IMR-90 (cell line): ENCODE results near the gene IL22RA1. TPM values are rescaled to one million over a fixed set of nuclear protein-coding genes. Genes with fewer than 3 reads are reported as not detected.

Source experiments
- ATAC-seq: fragments of 200-7000 bp; cut with Tn5 transposase; 2 replicates; pipeline ENCODE4 v1.9.1; 2020; ENCODE audit warnings: low read depth, mild to moderate bottlenecking, moderate library complexity
- BruUV-seq: library from RNA; stranded (reverse); fragments of 400-500 nt; replicated peaks from 2 replicates; lab custom pipeline; 2021; lab: Mats Ljungman, UMichigan
- CTCF ChIA-PET: fragments of 300-600 bp; formaldehyde crosslinking; extraction: SDS; loops from one replicate; lab custom pipeline; 2021; ENCODE audit warnings: antibody characterized with exemption; lab: Yijun Ruan, JAX
- POLR2A ChIA-PET: fragments of 300-600 bp; sonication (Branson Sonifier 250); formaldehyde crosslinking; loops from one replicate; lab custom pipeline; 2022; ENCODE audit warnings: antibody characterized with exemption; ENCODE audit not compliant: unreplicated experiment; lab: Charles Lee
- DNase-seq: peaks from one replicate; pipeline ENCODE4 v3.0.0; 2013
- H2AFZ ChIP-seq: replicated peaks from 2 replicates; pipeline ENCODE3; 2013; ENCODE audit warnings: low read length, mild to moderate bottlenecking; ENCODE audit not compliant: poor library complexity
- H2AK5ac ChIP-seq: 2 replicates; pipeline ENCODE4 v1.6.1; 2013; ENCODE audit warnings: low read depth, low read length, inconsistent platforms
- H2AK9ac ChIP-seq: replicated peaks from 2 replicates; pipeline ENCODE3; 2013; ENCODE audit warnings: mild to moderate bottlenecking, low read depth, low read length, moderate library complexity; ENCODE audit not compliant: poor library complexity
- H2BK120ac ChIP-seq: 2 replicates; pipeline ENCODE4 v1.6.1; 2013; ENCODE audit warnings: low read depth, low read length, inconsistent platforms
- H2BK15ac ChIP-seq: 3 replicates; pipeline ENCODE4 v1.6.1; 2013; ENCODE audit warnings: low read depth, low read length, inconsistent platforms
- H2BK20ac ChIP-seq: 2 replicates; pipeline ENCODE4 v1.6.1; 2013; ENCODE audit warnings: low read depth, mild to moderate bottlenecking, inconsistent platforms, low read length, moderate library complexity
- H2BK5ac ChIP-seq: 2 replicates; pipeline ENCODE4 v1.6.1; 2013; ENCODE audit warnings: mild to moderate bottlenecking, low read depth, low read length, inconsistent platforms; ENCODE audit not compliant: poor library complexity, severe bottlenecking
- H3K14ac ChIP-seq: replicated peaks from 2 replicates; pipeline ENCODE4 v1.6.1; 2013; ENCODE audit warnings: low read depth, low read length, inconsistent platforms
- H3K18ac ChIP-seq: 2 replicates; pipeline ENCODE4 v1.6.1; 2013; ENCODE audit warnings: low read depth, low read length, control low read depth
- H3K23ac ChIP-seq: 2 replicates; pipeline ENCODE4 v1.6.1; 2013; ENCODE audit warnings: low read depth, low read length, inconsistent platforms
- H3K27ac ChIP-seq: 2 replicates; pipeline ENCODE4 v1.5.1; 2013; ENCODE audit warnings: mild to moderate bottlenecking, control low read depth, low read length; ENCODE audit not compliant: insufficient read depth
- H3K27me3 ChIP-seq: 2 replicates; pipeline ENCODE4 v1.6.1; 2013; ENCODE audit warnings: low read length; ENCODE audit not compliant: control insufficient read depth, insufficient read depth
- H3K36me3 ChIP-seq: 2 replicates; pipeline ENCODE4 v1.6.1; 2013; ENCODE audit warnings: low read length, mixed read lengths; ENCODE audit not compliant: control insufficient read depth, insufficient read depth
- H3K4ac ChIP-seq: 2 replicates; pipeline ENCODE4 v1.6.1; 2013; ENCODE audit warnings: low read depth, low read length, inconsistent platforms
- H3K4me1 ChIP-seq: 2 replicates; pipeline ENCODE4 v1.6.1; 2013; ENCODE audit warnings: low read length, mixed read lengths; ENCODE audit not compliant: control insufficient read depth, insufficient read depth
- H3K4me2 ChIP-seq: 2 replicates; pipeline ENCODE4 v1.6.1; 2013; ENCODE audit warnings: low read depth, mild to moderate bottlenecking, control low read depth, low read length, moderate library complexity
- H3K4me3 ChIP-seq: 2 replicates; pipeline ENCODE4 v1.5.1; 2013; ENCODE audit warnings: low read depth, mild to moderate bottlenecking, control low read depth, low read length, moderate library complexity; ENCODE audit not compliant: insufficient read depth
- H3K56ac ChIP-seq: 2 replicates; pipeline ENCODE4 v1.6.1; 2013; ENCODE audit warnings: low read length, inconsistent platforms; ENCODE audit not compliant: insufficient read depth; ENCODE audit errors: extremely low read depth
- H3K79me1 ChIP-seq, 2 experiments: 2 replicates each; pipeline ENCODE4 v1.6.1; 2013; ENCODE audit warnings: low read length in 2 of 2, inconsistent platforms in 1 of 2, low read depth in 1 of 2
- H3K9ac ChIP-seq: 2 replicates; pipeline ENCODE4 v1.6.1; 2013; ENCODE audit warnings: low read depth, low read length, control low read depth
- H3K9me1 ChIP-seq: 2 replicates; pipeline ENCODE4 v1.6.1; 2013; ENCODE audit warnings: low read length, inconsistent platforms; ENCODE audit not compliant: insufficient read depth
- H3K9me3 ChIP-seq: 2 replicates; pipeline ENCODE4 v1.6.1; 2013; ENCODE audit warnings: low read length; ENCODE audit not compliant: control insufficient read depth, insufficient read depth
- H4K20me1 ChIP-seq: 2 replicates; pipeline ENCODE4 v1.6.1; 2013; ENCODE audit warnings: low read length, inconsistent platforms; ENCODE audit not compliant: insufficient read depth
- H4K5ac ChIP-seq: 2 replicates; pipeline ENCODE4 v1.6.1; 2013; ENCODE audit warnings: mild to moderate bottlenecking, low read depth, low read length, control low read depth
- H4K8ac ChIP-seq, 2 experiments: 2 replicates each; pipeline ENCODE4 v1.6.1; 2013; ENCODE audit warnings: low read depth in 2 of 2, low read length in 2 of 2, control low read depth in 1 of 2, inconsistent platforms in 1 of 2
- H4K91ac ChIP-seq: 2 replicates; pipeline ENCODE4 v1.6.1; 2013; ENCODE audit warnings: low read depth, low read length, inconsistent platforms; ENCODE audit not compliant: insufficient read depth
- CEBPB ChIP-seq: IDR thresholded peaks from 2 replicates; pipeline ENCODE4 v1.6.1; 2012; ENCODE audit warnings: low read depth, low read length, improper control_type of control experiment
- MXI1 ChIP-seq: IDR thresholded peaks from 2 replicates; pipeline ENCODE4 v1.6.1; 2012; ENCODE audit warnings: low read depth, mild to moderate bottlenecking, low read length, moderate library complexity, borderline replicate concordance
- NFE2L2 ChIP-seq: fragments of 150-350 bp; IDR thresholded peaks from 2 replicates; pipeline ENCODE4 v1.6.1; 2016; ENCODE audit warnings: low read depth, mild to moderate bottlenecking, low read length
- RAD21 ChIP-seq: IDR thresholded peaks from 2 replicates; pipeline ENCODE4 v1.6.1; 2012; ENCODE audit warnings: low read length, improper control_type of control experiment
- WGBS, 2 experiments: methylation state at CpG; one replicate each; pipeline versions ENCODE4 v1.1.5 to v1.1.7; 2013; ENCODE audit warnings: missing lambda C conversion rate in 2 of 2; ENCODE audit not compliant: insufficient read length in 1 of 2; ENCODE audit errors: extremely low coverage in 2 of 2; 5-methylcytosine and 5-hydroxymethylcytosine counted together
- dilution Hi-C: fragments of 300-500 bp; cut with HindIII; formaldehyde crosslinking; loops from one replicate; pipeline ENCODE4 v1.14.3; 2018; ENCODE audit warnings: low sequenced_read_pairs; ENCODE audit not compliant: unreplicated experiment
- in situ Hi-C: fragments of 300-500 bp; cut with MboI; formaldehyde crosslinking; loops from 3 replicates; pipeline ENCODE4 v1.14.3; 2019; ENCODE audit warnings: low sequenced_read_pairs, inconsistent platforms, mixed read lengths
- intact Hi-C: fragments of 100-400 bp; cut with micrococcal nuclease; formaldehyde crosslinking; loops from 2 replicates; pipeline ENCODE4 v1.10.0; 2022
- polyA plus RNA-seq, 3 experiments: library from polyadenylated mRNA; depleted of rRNA; stranded (reverse); fragments of >200 nt; gene quantifications; 2 replicates each; pipeline ENCODE4 v1.2.3, GENCODE V29; 2012; ENCODE audit warnings: low replicate concordance in 1 of 3
- total RNA-seq: library from RNA; depleted of rRNA; stranded (reverse); fragments of >200 nt; gene quantifications from 2 replicates; pipeline ENCODE4 v1.2.3, GENCODE V29; 2012

Gene IL22RA1
- total and polyA plus RNA-seq, 2 of the 4 experiments (the other 2 are of a cell fraction): not detected

DNA sequence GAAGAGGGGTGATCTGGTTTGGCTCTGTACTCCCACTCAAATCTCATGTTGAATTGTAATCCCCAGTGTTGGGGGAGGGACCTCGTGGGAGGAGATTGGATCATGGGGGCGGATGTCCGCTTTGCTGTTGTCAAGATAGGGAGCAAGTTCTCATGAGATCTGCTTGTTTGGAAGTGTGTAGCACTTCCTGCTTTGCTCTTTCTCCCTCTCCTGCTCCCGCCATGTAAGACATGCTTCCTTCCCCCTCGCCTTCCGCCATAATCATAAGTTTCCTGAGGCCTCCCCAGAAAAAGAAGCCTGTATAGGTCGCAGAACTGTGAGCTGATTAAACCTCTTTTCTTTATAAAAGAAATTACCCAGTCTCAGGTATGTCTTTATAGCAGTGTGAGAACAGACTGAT, 58.9 kb downstream of the IL22RA1 start:
- H3K27me3 ChIP-seq: peaks cover 67% of the 10 kb centered on the region
- no peaks in the 10 kb centered on the region; the same call in 1 of the 2 replicates for H4K20me1 ChIP-seq
- BruUV-seq: no TSS peak
- H3K4ac ChIP-seq: no peak overlapping the region
- dilution Hi-C loops: no loop called here
- no peak overlapping the region for H3K18ac ChIP-seq
- no peak overlapping the region for H3K9ac ChIP-seq
- DNase-seq: no peak
- intact Hi-C loops: loop anchor here (10.0 kb wide), 1 partner anchor 51 kb away; no protein-coding TSS in a partner anchor
- H4K91ac ChIP-seq: no peak overlapping the region
- H3K4me1 ChIP-seq: no peaks in the 10 kb centered on the region
- H2BK5ac ChIP-seq: no peak overlapping the region
- no peaks in the 10 kb centered on the region for H3K36me3 ChIP-seq
- no peak overlapping the region for H2AK9ac ChIP-seq
- no peak overlapping the region for H3K14ac ChIP-seq
- H2AFZ ChIP-seq: no peak overlapping the region
- H4K5ac ChIP-seq: no peak overlapping the region
- TF ChIP-seq CEBPB: no peak
- no peak for TF ChIP-seq MXI1
- TF ChIP-seq RAD21: no peak
- no peak for TF ChIP-seq NFE2L2
- H2BK15ac ChIP-seq: no peak overlapping the region
- CTCF ChIA-PET: interaction anchor here (0.6 kb wide), 1 partner anchor 212 kb away, joined by 3 read pairs; no protein-coding TSS in a partner anchor
- WGBS, 2 experiments: no CpG with 5 or more reads among the region's 7 CpGs
- no peak overlapping the region for H3K4me3 ChIP-seq
- ATAC-seq: no peak
- no peaks in the 10 kb centered on the region for H3K79me1 ChIP-seq
- no peak overlapping the region for H3K4me2 ChIP-seq
- no peaks in the 10 kb centered on the region for H3K9me1 ChIP-seq
- no peaks in the 10 kb centered on the region for H3K9me3 ChIP-seq
- H3K56ac ChIP-seq: no peak overlapping the region
- H3K27ac ChIP-seq: no peak overlapping the region
- H3K23ac ChIP-seq: no peak overlapping the region
- H4K8ac ChIP-seq: no peak overlapping the region
- H2BK20ac ChIP-seq: no peak overlapping the region
- in situ Hi-C loops: no loop called here
- H2BK120ac ChIP-seq: no peak overlapping the region
- POLR2A ChIA-PET: no interaction called here
- H2AK5ac ChIP-seq: no peak overlapping the region
